ENCODE data around the gene PSME3.
A peak's percentile ranks its signal among the peaks of the same experiment; 100 is the strongest.

DNA sequence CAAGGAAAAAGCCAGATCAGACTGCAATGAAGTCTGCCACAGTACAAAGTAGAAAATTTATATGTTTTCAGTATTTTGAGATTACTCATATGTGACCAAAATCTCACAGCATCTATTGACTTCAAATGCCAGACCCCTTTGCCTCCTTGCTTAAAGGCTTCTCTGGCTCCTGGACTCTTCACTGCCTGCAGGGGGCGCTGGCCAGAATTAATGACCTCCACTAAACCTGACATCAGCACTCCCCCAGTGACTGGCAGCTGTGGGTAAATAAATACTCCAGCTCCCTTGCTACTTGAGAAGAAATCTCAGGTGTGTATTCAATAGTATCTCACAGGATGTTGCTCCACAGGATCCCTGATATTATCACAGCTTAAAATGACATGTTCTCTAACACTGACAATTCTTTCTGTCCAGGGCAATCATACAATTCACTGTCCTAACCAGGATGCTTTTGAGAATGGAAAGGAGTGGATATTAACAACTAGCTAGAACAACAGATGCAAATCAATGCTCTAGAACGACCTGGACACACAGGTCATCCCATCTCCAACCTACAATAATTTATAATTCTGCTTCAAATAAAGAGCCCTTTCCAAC lies 13.2 kb upstream of the PSME3 start:
- TF ChIP-seq, protein P1, sequence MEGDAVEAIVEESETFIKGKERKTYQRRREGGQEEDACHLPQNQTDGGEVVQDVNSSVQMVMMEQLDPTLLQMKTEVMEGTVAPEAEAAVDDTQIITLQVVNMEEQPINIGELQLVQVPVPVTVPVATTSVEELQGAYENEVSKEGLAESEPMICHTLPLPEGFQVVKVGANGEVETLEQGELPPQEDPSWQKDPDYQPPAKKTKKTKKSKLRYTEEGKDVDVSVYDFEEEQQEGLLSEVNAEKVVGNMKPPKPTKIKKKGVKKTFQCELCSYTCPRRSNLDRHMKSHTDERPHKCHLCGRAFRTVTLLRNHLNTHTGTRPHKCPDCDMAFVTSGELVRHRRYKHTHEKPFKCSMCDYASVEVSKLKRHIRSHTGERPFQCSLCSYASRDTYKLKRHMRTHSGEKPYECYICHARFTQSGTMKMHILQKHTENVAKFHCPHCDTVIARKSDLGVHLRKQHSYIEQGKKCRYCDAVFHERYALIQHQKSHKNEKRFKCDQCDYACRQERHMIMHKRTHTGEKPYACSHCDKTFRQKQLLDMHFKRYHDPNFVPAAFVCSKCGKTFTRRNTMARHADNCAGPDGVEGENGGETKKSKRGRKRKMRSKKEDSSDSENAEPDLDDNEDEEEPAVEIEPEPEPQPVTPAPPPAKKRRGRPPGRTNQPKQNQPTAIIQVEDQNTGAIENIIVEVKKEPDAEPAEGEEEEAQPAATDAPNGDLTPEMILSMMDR (IDR thresholded peaks at IDR 0.05), result peak; percentile 39 to 70 (median 62)
- no peak for TF ChIP-seq POLR2A (IDR thresholded peaks at IDR 0.05)

All from heart left ventricle (tissue), 13 donors.